K562 (cell line): Measurements from ENCODE around the gene PDK1. TPM values are rescaled to one million over a fixed set of nuclear protein-coding genes. Genes with fewer than 3 reads are reported as not detected.

ENCODE experiments used
- BRD4 ChIP-seq: fragments of 200-600 bp; sonication (generic); IDR thresholded peaks from 2 replicates; pipeline ENCODE4 v1.6.1; 2017; ENCODE audit warnings: inconsistent platforms
- COPS2 ChIP-seq: fragments of 450-650 bp; conservative IDR thresholded peaks from 2 replicates; pipeline ENCODE4 v1.6.1; 2016; ENCODE audit warnings: mild to moderate bottlenecking, moderate library complexity
- EGR1 ChIP-seq: fragments of 450-650 bp; conservative IDR thresholded peaks from 2 replicates; pipeline ENCODE4 v1.6.1; 2017; ENCODE audit warnings: mild to moderate bottlenecking
- GTF2A2 ChIP-seq: IDR thresholded peaks from 2 replicates; pipeline ENCODE4 v1.6.1; 2016; ENCODE audit warnings: mild to moderate bottlenecking, missing genetic modification characterization, missing compliant biosample characterization
- HNRNPH1 ChIP-seq: fragments of 200-400 bp; formaldehyde crosslinking; optimal IDR thresholded peaks from 2 replicates; pipeline ENCODE3; 2017; ENCODE audit warnings: low read depth, mild to moderate bottlenecking, low read length, moderate library complexity
- IRF1 ChIP-seq: sonication (generic); formaldehyde crosslinking; IDR thresholded peaks from 2 replicates; pipeline ENCODE4 v1.8.0; 2022; ENCODE audit warnings: missing genetic modification reagents, mild to moderate bottlenecking, borderline replicate concordance
- JUND ChIP-seq, 2 experiments: IDR thresholded peaks; 2 replicates in 1 of 2; 3 replicates in 1 of 2; pipeline ENCODE4 v1.6.1; 2011; ENCODE audit warnings: borderline replicate concordance in 2 of 2, low read depth in 2 of 2, low read length in 2 of 2, improper control_type of control experiment in 1 of 2, missing biosample characterization in 1 of 2, missing genetic modification characterization in 1 of 2, missing genetic modification reagents in 1 of 2
- NR1H2 ChIP-seq: sonication (generic); formaldehyde crosslinking; IDR thresholded peaks from 2 replicates; pipeline ENCODE4 v1.4.0; 2020; ENCODE audit warnings: mild to moderate bottlenecking, missing genetic modification reagents
- PTRF ChIP-seq: fragments of 450-650 bp; IDR thresholded peaks from 2 replicates; pipeline ENCODE4 v1.6.1; 2016; ENCODE audit warnings: mild to moderate bottlenecking, missing genetic modification characterization, missing compliant biosample characterization
- THRB ChIP-seq: fragments of 450-650 bp; formaldehyde crosslinking; conservative IDR thresholded peaks from 2 replicates; pipeline ENCODE4 v1.4.0; 2022; ENCODE audit warnings: mild to moderate bottlenecking, missing genetic modification characterization
- U2AF1 ChIP-seq: fragments of 200-400 bp; formaldehyde crosslinking; optimal IDR thresholded peaks from 2 replicates; pipeline ENCODE3; 2017; ENCODE audit warnings: mild to moderate bottlenecking, low read depth, low read length, moderate library complexity
- U2AF2 ChIP-seq: fragments of 200-400 bp; formaldehyde crosslinking; optimal IDR thresholded peaks from 2 replicates; pipeline ENCODE3; 2017; ENCODE audit warnings: low read depth, mild to moderate bottlenecking, low read length
- ZNF133 ChIP-seq: fragments of 250-450 bp; sonication (Bioruptor Pico); IDR thresholded peaks from 2 replicates; pipeline ENCODE4 v1.4.0; 2020; ENCODE audit warnings: mild to moderate bottlenecking
- ZNF175 ChIP-seq: fragments of 200-800 bp; sonication (Bioruptor generic); IDR thresholded peaks from 2 replicates; pipeline ENCODE4 v1.6.1; 2016; ENCODE audit warnings: low read depth, mild to moderate bottlenecking, missing genetic modification characterization, missing compliant biosample characterization
- ZNF212 ChIP-seq: fragments of 450-650 bp; formaldehyde crosslinking; IDR thresholded peaks from 2 replicates; pipeline ENCODE4 v1.4.0; 2020; ENCODE audit warnings: mild to moderate bottlenecking
- ZNF3 ChIP-seq: fragments of 250-450 bp; sonication (Bioruptor Pico); IDR thresholded peaks from 2 replicates; pipeline ENCODE4 v1.5.0; 2021; ENCODE audit warnings: mild to moderate bottlenecking, moderate library complexity
- ZNF507 ChIP-seq: conservative IDR thresholded peaks from 2 replicates; pipeline ENCODE4 v1.6.1; 2017; ENCODE audit warnings: missing genetic modification characterization, missing compliant biosample characterization
- polyA plus RNA-seq, 8 experiments: library from polyadenylated mRNA; depleted of rRNA in 4 of 8; stranded (reverse) in 5 of 8; unstranded in 3 of 8; fragments of >200 nt; fragmentation: Nextera tagmentation in 2 of 8; fragmentation: Illumina TruSeq in 1 of 8; extraction: Ambion mirVana in 2 of 8; extraction: Trizol in 1 of 8; gene quantifications; 2 replicates each; pipeline versions ENCODE4 v1.2.1 to v1.2.3, GENCODE V29; 2011 to 2014; ENCODE audit warnings: inconsistent platforms in 1 of 8, missing spikeins in 1 of 8
- total RNA-seq, 7 experiments: library from RNA; depleted of rRNA in 6 of 7; stranded (reverse); fragments of >200 nt in 6 of 7; fragmentation: Illumina TruSeq in 2 of 7; extraction: Trizol in 2 of 7; gene quantifications; 2 replicates each; pipeline versions ENCODE4 v1.2.1 to v1.2.3, GENCODE V29; 2011 to 2021; ENCODE audit warnings: low replicate concordance in 1 of 7
- TF ChIP-seq, protein P1 (sequence below): fragments of 450-650 bp; conservative IDR thresholded peaks from 2 replicates; pipeline ENCODE4 v1.6.1; 2016; ENCODE audit warnings: missing genetic modification characterization, low read depth, mild to moderate bottlenecking, missing compliant biosample characterization, moderate library complexity

The PDK1 gene
- total and polyA plus RNA-seq, 9 of the 15 experiments (the other 6 are each of a cell fraction or from before 2014, with no cell fraction given): 3.5 to 176 (median 13.9) TPM

DNA sequence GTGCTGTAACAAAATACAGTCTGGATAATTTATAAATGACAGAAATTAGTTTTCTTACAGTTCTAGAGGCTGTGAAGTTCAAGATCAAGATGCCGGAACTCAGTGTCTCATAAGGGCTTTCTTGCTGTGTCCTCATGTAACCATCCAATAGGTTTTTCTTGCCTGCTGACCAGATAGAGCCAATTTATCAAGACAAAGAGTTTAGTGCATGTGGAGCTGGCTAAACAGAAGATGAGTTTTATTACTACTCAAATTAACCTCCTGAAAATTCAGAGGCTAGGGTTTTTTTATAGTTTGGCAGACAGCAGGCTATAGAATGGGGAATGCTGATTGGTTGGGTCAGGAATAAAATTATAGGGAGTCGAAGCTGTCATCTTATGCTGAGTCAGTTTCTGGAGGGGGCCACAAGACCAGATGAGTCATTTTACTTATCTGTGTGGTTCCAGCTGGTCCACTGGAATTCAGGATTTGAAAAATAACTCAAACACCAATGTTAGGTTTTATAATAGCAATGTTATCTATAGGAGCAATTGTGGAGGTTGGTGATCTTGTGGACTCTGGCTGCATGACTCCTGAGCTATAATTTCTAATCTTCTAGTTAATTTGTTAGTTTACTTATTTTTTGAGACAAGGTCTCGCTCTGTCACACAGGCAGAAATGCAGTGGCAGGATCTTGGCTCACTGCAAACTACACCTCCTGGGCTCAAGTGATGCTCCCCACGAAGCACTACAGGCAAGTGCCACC lies 3.2 kb upstream of the PDK1 start (continued):
- TF ChIP-seq JUND (IDR thresholded peaks at IDR 0.05; ENCODE audit: borderline replicate concordance, low read depth, low read length) (peak; percentile 100), JUND (tag; IDR thresholded peaks at IDR 0.05; ENCODE audit: borderline replicate concordance, low read depth, low read length) (peak; percentile 100), ZNF175 (CRISPR knock-in tag) (peak; percentile 90), PTRF (tag) (no peak), EGR1 (peak; percentile 64), ZNF507 (tag) (no peak), BRD4 (no peak), HNRNPH1 (no peak), GTF2A2 (tag) (no peak), IRF1 (CRISPR knock-in tag) (no peak), NR1H2 (no peak), U2AF2 (no peak), COPS2 (no peak), ZNF212 (no peak), U2AF1 (no peak), ZNF133 (CRISPR knock-in tag) (no peak), THRB (no peak), ZNF3 (CRISPR knock-in tag) (no peak)
- TF ChIP-seq, protein P1, sequence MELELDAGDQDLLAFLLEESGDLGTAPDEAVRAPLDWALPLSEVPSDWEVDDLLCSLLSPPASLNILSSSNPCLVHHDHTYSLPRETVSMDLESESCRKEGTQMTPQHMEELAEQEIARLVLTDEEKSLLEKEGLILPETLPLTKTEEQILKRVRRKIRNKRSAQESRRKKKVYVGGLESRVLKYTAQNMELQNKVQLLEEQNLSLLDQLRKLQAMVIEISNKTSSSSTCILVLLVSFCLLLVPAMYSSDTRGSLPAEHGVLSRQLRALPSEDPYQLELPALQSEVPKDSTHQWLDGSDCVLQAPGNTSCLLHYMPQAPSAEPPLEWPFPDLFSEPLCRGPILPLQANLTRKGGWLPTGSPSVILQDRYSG (tag): 0 out of 2 replicates have a peak, but pooled peaks have one; percentile 41
